Right ventricle myocardium inferior (tissue), 1 donor: ENCODE measurements around the gene MIGA2. TPM values are rescaled to one million over a fixed set of nuclear protein-coding genes. Genes with fewer than 3 reads are reported as not detected.

Experiments
- ATAC-seq: fragments of 200-7000 bp; cut with Tn5 transposase; one replicate; pipeline ENCODE4 v1.9.1; 2020; ENCODE audit warnings: mild to moderate bottlenecking, moderate library complexity
- DNase-seq: peaks from one replicate; pipeline ENCODE4 v3.0.0; 2021; ENCODE audit errors: missing footprints
- intact Hi-C: fragments of 100-400 bp; cut with DNase I; formaldehyde crosslinking; loops from one replicate; pipeline ENCODE4 v1.11.0; 2022
- total RNA-seq: library from RNA; stranded (reverse); fragmentation: NEBNext Ultra II Directional; extraction: Animal tissue kit (Norgen Biotek cat#: 25700); gene quantifications from one replicate; pipeline ENCODE4 v1.2.1, GENCODE V29; 2021
- donor health status: DM: no; HTN: yes; CAD: no; lungs with severe emphysema.

The MIGA2 gene
- total RNA-seq, 1 donor from 2014 or later, result 38.2 TPM

GRCh38 chr9:129089246-129089645 lies 52.8 kb downstream of the MIGA2 start:
- ATAC-seq, result no peak
- intact Hi-C loops, result no loop called here
- DNase-seq, result no peak

DNA sequence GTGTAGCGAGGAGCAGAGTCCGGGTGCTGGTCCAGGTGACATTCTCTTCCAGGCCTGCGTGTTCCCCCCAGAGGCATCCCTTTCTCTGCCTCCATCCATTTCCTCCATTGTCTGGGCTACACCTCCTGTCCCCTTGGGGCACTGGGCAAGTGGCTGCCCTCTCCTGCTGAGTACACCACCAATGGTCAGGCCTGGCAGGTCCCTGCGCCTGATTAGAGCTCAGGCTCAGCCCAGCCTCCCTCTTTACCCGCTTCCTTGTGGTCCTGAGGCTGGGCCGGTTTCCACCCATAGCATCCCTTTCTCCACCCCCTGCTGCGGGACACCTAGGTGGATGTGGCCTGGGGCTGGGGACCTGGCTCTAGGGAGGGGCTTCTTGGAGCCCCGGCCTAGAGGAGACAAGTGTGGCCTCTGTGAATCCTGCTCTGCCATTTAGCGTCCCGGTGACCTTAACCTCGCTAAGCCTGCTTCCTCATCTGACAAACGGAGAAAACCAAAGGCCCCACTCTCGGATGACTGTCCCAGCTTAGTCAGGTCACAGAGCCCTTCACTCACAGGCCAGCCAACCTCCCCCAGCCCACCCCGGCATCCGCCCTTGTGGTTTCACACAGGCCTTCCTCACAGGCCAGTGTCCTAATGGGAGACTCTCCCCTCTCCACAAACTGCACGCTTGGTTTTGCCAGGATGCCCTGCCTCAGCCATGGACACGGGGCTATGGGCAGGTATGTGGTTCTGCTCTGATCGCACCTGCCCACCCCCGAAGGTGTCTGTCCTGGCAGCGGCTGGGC lies 57.4 kb downstream of the MIGA2 start:
- ATAC-seq (no peak), DNase-seq (no peak)
- intact Hi-C loops, result no loop called here

DNA sequence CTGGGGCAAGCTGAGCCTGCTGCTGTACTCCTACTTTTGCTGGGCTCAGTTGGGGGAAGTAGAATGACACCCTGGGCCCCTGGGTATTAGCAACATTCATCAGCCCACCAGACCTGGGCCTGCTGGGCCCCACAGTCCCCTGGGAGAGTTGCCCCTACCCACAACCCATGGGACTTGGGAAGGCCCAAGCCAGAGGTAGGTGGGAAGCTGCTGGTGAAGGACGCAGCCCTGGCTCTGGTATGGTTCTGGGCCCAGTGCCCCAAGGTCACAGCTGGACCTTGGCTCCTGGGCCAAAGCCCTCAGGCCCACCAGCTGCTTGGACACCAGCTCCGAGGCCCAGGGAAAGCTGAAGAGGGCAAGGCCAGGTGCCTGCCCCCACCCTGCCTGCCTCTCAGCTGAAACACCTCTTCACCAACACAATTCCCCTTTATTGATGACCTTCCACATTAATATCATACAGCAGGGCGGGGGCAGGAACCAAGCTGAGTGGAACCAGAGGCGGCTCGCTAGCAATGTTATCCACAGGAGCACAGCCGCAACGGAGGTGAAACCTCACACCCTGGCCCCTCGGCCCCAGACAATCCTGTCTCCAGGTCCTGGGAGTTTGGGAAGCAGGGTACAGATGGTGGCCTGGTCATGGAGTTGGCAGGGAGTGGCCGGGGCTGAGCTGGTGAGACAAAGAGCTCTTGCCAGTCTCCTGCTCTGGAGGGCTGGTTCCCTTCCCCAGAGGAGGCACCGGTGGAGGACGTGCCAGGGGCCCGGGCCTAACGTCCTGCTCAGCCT lies 58.2 kb downstream of the MIGA2 start:
- intact Hi-C loops, result no loop called here
- DNase-seq (no peak), ATAC-seq (peak; percentile 44)

- intact Hi-C loops, result no loop called here
- ATAC-seq, result no peak
- DNase-seq, result peak; percentile 40
Measured at GRCh38 chr9:129095170-129095667, 58.8 kb downstream of the MIGA2 start.

GRCh38 chr9:129095908-129096307 lies 59.5 kb downstream of the MIGA2 start:
- peak; percentile 25 for DNase-seq
- intact Hi-C loops, result no loop called here

DNA sequence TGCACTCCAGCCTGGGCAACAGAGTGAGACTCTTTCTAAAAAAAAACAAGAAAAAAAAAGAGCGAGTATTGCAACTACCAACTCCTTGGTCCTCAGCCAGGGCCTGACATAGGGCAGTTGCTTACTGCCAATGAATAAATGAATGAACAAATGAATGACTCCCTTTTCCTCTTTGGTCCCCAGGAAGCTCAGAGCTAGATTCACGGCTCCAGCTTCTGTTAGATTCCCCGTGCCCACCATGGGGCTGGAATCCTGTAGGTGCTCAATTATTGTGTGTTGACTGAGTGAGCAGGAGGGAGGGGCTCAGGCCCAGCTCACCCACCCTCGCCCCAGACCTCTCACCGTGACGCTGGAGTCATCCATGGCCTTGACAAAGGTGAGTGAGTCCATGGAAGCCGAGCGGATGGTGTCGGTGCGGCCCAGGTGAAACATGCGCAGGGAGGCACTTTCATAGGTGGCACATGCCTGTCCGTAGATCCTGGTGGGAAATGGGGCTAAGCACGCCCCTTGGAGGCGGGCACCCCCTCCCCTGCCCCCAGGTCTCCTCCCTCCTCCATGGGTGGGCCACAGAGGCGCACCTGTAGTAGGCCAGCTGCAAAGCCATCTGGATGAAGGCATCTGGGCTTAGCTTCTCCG lies 61.4 kb downstream of the MIGA2 start:
- DNase-seq, result no peak
- no peak for ATAC-seq
- intact Hi-C loops, result no loop called here

More at GRCh38 chr9:129095908-129096307, 59.5 kb downstream of the MIGA2 start:
- ATAC-seq, result no peak

- no peak for DNase-seq
- ATAC-seq, result no peak
- intact Hi-C loops, result no loop called here
Measured at GRCh38 chr9:129098328-129098727, 61.9 kb downstream of the MIGA2 start.

DNA sequence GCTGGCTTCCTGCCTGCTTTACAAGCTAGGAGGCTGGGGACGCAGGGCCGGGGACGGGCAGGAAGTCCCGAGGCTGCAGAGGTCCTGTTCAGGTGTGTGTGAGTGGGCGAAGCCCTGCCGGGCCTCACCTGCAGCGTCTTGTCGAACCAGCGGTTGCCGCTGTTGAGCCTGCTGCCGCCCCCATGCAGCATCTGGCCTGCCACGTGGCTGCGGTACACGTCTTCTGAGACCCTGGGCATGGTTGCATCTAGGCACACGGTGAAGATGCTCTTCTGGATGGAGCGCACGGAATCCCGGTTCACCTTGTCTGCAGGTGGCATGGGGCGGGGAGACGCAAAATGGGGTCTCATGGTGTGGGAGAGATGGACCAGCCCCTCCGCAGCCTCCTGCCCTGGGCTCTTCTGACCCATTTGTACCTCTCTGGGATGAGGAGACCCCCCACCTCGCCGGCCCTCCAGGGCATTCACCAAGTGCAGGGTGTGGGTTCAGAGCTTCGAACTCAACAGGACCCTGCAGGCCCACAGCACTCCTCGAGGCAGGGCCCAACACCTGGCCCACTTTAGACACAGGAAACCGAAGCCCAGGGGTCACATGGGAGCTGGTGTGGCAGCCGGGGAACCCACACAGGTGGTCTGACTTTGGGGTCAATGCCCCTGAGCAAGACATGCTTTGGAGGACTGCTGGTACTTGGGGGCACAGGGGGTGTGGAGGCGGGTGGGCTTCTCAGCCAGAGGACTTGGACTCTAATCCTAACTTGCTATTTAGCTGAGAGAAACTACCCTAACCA lies 64.2 kb downstream of the MIGA2 start:
- intact Hi-C loops, result no loop called here
- ATAC-seq, result no peak
- DNase-seq, result peak; percentile 60

DNA sequence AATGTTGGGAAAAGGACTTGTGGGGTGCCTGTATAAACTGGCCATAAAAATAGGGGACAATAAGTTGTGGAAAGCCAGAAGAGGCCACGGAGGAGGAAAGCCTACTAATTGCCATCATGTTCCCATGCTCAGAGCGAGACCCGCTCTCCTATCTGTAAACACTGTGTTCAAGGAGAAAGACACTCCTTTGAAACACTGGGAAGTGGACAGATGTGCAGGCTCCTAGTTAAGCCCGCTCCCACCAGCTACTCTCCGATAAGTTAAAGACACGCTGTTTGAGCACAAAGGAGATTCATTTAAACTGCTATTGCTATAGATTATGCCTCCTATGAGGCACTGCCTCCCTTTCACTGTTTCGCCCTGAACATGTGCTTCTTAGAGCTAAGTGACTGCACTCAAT lies 64.9 kb downstream of the MIGA2 start:
- no peak for ATAC-seq
- no peak for DNase-seq
- intact Hi-C loops, result no loop called here

GRCh38 chr9:129102095-129102525 lies 65.7 kb downstream of the MIGA2 start:
- ATAC-seq (no peak), DNase-seq (peak; percentile 25)
- intact Hi-C loops, result no loop called here

GRCh38 chr9:129102791-129103594 lies 66.6 kb downstream of the MIGA2 start:
- intact Hi-C loops, result no loop called here
- ATAC-seq, result peak; percentile 67
- DNase-seq, result peak; percentile 34

DNA sequence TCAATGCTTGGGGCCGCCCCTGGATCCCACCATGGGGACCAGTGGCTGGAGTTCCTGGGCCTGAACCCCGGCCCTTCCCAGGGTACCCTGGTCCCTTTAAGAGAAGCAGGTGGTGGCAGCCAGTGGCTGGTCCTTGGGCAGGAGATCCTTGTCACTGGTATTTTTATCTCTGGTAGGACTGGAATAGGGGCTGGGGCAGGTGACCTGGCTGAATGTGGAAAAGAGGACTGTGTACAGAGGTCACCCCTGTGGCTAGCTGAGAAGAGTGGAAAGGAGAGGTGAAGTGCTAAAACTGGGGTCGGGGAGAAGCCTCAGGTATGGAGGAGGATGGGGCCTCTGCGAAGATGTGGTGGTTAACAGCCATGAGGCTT lies 67.2 kb downstream of the MIGA2 start:
- ATAC-seq (no peak), DNase-seq (no peak)
- intact Hi-C loops, result no loop called here

DNA sequence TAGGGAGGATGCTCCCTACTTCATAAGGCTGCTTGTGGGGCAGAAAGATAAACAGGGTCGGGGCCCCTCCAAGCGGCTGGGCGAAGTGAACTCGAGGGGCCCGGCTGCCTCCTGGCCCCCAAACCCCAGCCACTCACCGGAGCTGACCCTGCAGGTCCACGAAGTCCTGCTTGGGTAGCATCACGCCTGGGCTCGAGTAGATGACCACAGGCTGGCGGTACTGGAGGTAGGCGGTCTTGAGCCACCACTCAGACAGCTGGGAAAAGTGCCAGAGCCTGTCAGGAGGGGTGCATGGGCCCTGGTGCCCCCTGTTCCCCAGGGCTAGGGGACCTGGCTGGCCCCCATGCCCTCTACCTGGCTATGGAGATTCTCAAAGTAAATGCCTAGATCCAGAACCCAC lies 67.6 kb downstream of the MIGA2 start:
- no peak for DNase-seq
- no peak for ATAC-seq
- intact Hi-C loops, result no loop called here

DNA sequence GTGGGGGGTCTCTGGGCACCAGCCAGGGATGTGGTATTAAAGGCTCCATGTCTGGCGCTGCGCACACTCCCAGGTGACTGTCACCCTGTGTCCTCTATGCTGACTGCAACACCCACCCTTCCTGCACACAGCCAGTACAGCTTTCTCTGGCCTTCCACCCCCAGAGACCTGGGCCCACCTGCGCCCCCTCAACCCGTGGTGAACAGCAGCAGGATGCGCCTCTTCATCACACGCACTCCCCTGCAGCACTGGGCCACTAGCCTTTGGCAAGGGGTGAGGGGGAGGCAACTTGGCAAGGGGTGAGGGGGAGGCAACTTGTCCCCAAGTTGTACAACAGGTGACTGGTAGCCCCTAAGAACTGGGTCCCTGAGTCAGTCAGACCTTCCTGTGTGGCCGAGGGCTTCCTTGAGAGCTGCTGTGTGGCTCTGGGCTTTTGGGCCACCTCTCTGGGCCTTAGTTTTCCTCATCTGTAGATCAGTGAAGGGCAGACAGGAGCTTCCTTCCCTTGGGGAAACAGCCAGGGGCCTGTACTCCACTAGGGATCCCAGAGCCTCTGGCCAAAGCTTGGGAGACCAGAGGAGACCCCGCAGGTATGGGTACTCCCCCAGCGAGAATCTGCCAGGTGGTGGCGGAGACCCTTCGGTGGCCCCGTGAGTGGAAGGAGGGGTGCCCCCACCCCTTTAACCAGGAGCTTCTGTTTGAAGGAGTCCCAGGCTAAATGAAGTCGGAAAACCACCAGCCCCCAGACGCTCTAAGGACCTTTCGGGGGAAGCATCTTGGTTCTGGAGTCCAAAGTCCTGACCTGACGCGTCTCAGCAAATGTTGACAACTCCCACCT lies 69.7 kb downstream of the MIGA2 start:
- intact Hi-C loops, result no loop called here
- ATAC-seq (no peak), DNase-seq (no peak)

DNA sequence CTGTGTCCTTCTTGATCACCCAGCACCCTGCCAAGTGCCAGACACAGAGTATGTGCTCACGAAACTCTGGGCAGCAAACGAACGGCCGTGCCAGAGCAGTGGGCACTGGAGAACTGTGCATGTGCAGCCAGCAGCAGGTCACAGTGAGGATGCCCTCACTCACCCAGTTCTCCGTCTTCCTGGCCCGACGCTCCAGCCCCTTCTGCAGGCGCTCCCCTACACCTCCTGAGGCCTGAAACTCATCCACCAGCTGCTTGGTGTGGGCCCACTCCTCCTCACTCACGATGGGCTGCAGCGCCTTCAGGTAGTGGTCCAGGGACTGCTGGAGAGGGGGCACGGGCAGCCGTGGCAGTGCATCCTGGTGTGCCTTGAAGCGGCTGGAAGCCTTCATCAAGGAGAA lies 71.2 kb downstream of the MIGA2 start:
- DNase-seq (no peak), ATAC-seq (no peak)
- intact Hi-C loops, result no loop called here

GRCh38 chr9:129108083-129108804 lies 71.8 kb downstream of the MIGA2 start:
- ATAC-seq, result no peak
- DNase-seq, result peak; percentile 65
- intact Hi-C loops, result no loop called here
